Body of pancreas (tissue), 4 donors: ENCODE results near the gene PPARGC1A.
A peak's percentile ranks its signal among the peaks of the same experiment; 100 is the strongest.

Experiments
- POLR2A ChIP-seq, 3 donors: fragments of 450-650 bp; IDR thresholded peaks; one replicate each; pipeline ENCODE4 v1.6.1; 2016; ENCODE audit warnings: antibody characterized with exemption in 3 of 3, mild to moderate bottlenecking in 2 of 3
- TF ChIP-seq, protein P1 (sequence below), 7 experiments: fragments of 450-650 bp in 4 of 7; fragments of 200-600 bp in 3 of 7; sonication (generic) in 3 of 7; IDR thresholded peaks; one replicate each; pipeline ENCODE4 v1.5.1; 2016 to 2019; ENCODE audit warnings: antibody characterized with exemption in 7 of 7

DNA sequence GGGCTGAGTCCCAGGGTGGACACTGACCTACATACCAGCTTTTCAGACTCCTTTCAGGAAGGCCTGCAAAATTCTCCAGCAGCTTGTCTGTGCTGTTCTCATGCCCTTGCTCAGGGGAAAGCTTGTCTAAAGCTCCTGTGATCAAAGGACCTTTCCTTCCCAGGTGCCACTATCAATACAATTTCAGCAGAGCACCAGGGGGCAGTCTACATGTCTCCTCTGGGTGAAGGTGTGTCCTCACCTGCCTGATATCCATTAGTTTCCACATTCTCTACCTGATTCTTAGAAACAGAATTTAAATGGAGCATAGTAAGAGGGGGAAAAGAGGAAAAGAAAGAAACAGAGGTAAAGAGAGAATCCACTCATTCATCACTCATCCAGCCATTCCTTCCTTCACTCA, 114.2 kb downstream of the PPARGC1A start:
- TF ChIP-seq POLR2A (IDR thresholded peaks at IDR 0.05) = no peak
- TF ChIP-seq, protein P1, sequence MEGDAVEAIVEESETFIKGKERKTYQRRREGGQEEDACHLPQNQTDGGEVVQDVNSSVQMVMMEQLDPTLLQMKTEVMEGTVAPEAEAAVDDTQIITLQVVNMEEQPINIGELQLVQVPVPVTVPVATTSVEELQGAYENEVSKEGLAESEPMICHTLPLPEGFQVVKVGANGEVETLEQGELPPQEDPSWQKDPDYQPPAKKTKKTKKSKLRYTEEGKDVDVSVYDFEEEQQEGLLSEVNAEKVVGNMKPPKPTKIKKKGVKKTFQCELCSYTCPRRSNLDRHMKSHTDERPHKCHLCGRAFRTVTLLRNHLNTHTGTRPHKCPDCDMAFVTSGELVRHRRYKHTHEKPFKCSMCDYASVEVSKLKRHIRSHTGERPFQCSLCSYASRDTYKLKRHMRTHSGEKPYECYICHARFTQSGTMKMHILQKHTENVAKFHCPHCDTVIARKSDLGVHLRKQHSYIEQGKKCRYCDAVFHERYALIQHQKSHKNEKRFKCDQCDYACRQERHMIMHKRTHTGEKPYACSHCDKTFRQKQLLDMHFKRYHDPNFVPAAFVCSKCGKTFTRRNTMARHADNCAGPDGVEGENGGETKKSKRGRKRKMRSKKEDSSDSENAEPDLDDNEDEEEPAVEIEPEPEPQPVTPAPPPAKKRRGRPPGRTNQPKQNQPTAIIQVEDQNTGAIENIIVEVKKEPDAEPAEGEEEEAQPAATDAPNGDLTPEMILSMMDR (IDR thresholded peaks at IDR 0.05) = peak in 4 of 7 experiments; percentile 21 to 30 (median 24)
